Sigmoid colon (tissue), 4 donors: ENCODE data around the gene ETV3.

Source experiments
- POLR2A ChIP-seq, 2 donors: fragments of 450-650 bp; IDR thresholded peaks; one replicate each; pipeline ENCODE4 v1.6.1; 2016; ENCODE audit warnings: antibody characterized with exemption in 2 of 2, mild to moderate bottlenecking in 2 of 2, moderate library complexity in 2 of 2
- POLR2AphosphoS5 ChIP-seq, 4 donors: sonication (generic); formaldehyde crosslinking; IDR thresholded peaks; one replicate each; pipeline ENCODE4 v1.6.1; 2017; ENCODE audit warnings: antibody characterized with exemption in 4 of 4
- TF ChIP-seq, protein P1 (sequence below), 4 experiments: fragments of 450-650 bp in 3 of 4; fragments of 200-600 bp in 1 of 4; IDR thresholded peaks; one replicate each; pipeline ENCODE4 v1.5.1; 2016 to 2019; ENCODE audit warnings: antibody characterized with exemption in 4 of 4, mild to moderate bottlenecking in 3 of 4, moderate library complexity in 2 of 4

DNA sequence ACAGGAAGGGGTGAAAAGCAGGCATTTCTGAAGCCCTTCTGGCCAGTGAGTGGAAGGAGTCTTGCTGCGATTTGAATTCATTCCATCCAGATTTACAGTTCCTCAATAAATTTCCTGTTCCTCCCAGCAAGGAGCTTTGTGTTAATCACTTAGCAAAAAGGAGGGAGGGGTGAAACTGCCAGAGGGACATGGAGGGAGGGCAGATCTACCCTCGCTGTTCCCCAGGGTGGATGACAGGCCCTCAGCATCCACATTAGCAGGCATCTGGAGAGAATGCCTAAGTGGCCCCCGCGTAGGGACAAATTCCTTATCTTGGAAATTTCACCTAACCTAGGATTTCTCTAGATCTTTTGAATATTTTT, 1.2 kb downstream of the ETV3 start:
- TF ChIP-seq, protein P1, sequence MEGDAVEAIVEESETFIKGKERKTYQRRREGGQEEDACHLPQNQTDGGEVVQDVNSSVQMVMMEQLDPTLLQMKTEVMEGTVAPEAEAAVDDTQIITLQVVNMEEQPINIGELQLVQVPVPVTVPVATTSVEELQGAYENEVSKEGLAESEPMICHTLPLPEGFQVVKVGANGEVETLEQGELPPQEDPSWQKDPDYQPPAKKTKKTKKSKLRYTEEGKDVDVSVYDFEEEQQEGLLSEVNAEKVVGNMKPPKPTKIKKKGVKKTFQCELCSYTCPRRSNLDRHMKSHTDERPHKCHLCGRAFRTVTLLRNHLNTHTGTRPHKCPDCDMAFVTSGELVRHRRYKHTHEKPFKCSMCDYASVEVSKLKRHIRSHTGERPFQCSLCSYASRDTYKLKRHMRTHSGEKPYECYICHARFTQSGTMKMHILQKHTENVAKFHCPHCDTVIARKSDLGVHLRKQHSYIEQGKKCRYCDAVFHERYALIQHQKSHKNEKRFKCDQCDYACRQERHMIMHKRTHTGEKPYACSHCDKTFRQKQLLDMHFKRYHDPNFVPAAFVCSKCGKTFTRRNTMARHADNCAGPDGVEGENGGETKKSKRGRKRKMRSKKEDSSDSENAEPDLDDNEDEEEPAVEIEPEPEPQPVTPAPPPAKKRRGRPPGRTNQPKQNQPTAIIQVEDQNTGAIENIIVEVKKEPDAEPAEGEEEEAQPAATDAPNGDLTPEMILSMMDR (IDR thresholded peaks at IDR 0.05), result no peak
- TF ChIP-seq POLR2AphosphoS5 (IDR thresholded peaks at IDR 0.05), result no peak
- TF ChIP-seq POLR2A (IDR thresholded peaks at IDR 0.05), result no peak
